HEK293 (cell line): Measurements from ENCODE around the gene ZKSCAN5.

ENCODE experiments used
- ATF2 ChIP-seq: fragments of 450-650 bp; formaldehyde crosslinking; IDR thresholded peaks from 2 replicates; pipeline ENCODE4 v1.5.1; 2016; ENCODE audit warnings: missing biosample characterization, missing genetic modification characterization, low read depth
- GFI1B ChIP-seq: fragments of 450-650 bp; formaldehyde crosslinking; IDR thresholded peaks from 2 replicates; pipeline ENCODE4 v1.5.1; 2016; ENCODE audit warnings: missing biosample characterization, missing genetic modification characterization
- GLI2 ChIP-seq: fragments of 450-650 bp; formaldehyde crosslinking; IDR thresholded peaks from 2 replicates; pipeline ENCODE4; 2017; ENCODE audit warnings: missing biosample characterization, missing genetic modification characterization, low read depth, borderline replicate concordance
- HOXC10 ChIP-seq: sonication (generic); formaldehyde crosslinking; IDR thresholded peaks from 2 replicates; pipeline ENCODE4 v1.8.1; 2023; ENCODE audit warnings: mild to moderate bottlenecking, missing genetic modification reagents
- KLF16 ChIP-seq: fragments of 450-650 bp; formaldehyde crosslinking; IDR thresholded peaks from 2 replicates; pipeline ENCODE4 v1.5.1; 2017; ENCODE audit warnings: missing biosample characterization, missing genetic modification characterization
- SALL2 ChIP-seq: fragments of 450-650 bp; formaldehyde crosslinking; IDR thresholded peaks from 2 replicates; pipeline ENCODE4 v1.5.0; 2017; ENCODE audit warnings: missing biosample characterization, mild to moderate bottlenecking, missing genetic modification characterization, borderline replicate concordance
- ZBTB8A ChIP-seq: fragments of 450-650 bp; formaldehyde crosslinking; IDR thresholded peaks from 2 replicates; pipeline ENCODE4 v1.5.1; 2016; ENCODE audit warnings: missing biosample characterization, missing genetic modification characterization
- ZFP3 ChIP-seq: fragments of 450-650 bp; formaldehyde crosslinking; IDR thresholded peaks from 2 replicates; pipeline ENCODE4 v1.5.1; 2016; ENCODE audit warnings: low read depth, missing biosample characterization, missing genetic modification characterization
- ZIC2 ChIP-seq: fragments of 450-650 bp; formaldehyde crosslinking; IDR thresholded peaks from 2 replicates; pipeline ENCODE4 v1.5.1; 2016; ENCODE audit warnings: missing biosample characterization, missing genetic modification characterization
- ZNF121 ChIP-seq: fragments of 450-650 bp; formaldehyde crosslinking; IDR thresholded peaks from 2 replicates; pipeline ENCODE4 v1.5.1; 2016; ENCODE audit warnings: missing biosample characterization, missing genetic modification characterization
- ZNF175 ChIP-seq: fragments of 450-650 bp; formaldehyde crosslinking; IDR thresholded peaks from 2 replicates; pipeline ENCODE4 v1.5.1; 2016; ENCODE audit warnings: missing biosample characterization, missing genetic modification characterization
- ZNF221 ChIP-seq: fragments of 450-650 bp; formaldehyde crosslinking; IDR thresholded peaks from 2 replicates; pipeline ENCODE4 v1.5.1; 2017; ENCODE audit warnings: missing biosample characterization, missing genetic modification characterization, borderline replicate concordance
- ZNF248 ChIP-seq: fragments of 450-650 bp; formaldehyde crosslinking; IDR thresholded peaks from 2 replicates; pipeline ENCODE4 v1.5.1; 2017; ENCODE audit warnings: missing biosample characterization, missing genetic modification characterization
- ZNF274 ChIP-seq, 2 experiments: fragments of 200-500 bp in 1 of 2; fragments of 450-650 bp in 1 of 2; sonication (Bioruptor generic) in 1 of 2; formaldehyde crosslinking in 1 of 2; IDR thresholded peaks; 2 replicates each; pipeline versions ENCODE4 v1.5.1 to v1.6.1; 2014 to 2016; ENCODE audit warnings: borderline replicate concordance in 1 of 2, inconsistent platforms in 1 of 2, low read length in 1 of 2, missing biosample characterization in 1 of 2, missing genetic modification characterization in 1 of 2
- ZNF324 ChIP-seq: fragments of 450-650 bp; formaldehyde crosslinking; IDR thresholded peaks from 2 replicates; pipeline ENCODE4 v1.5.1; 2016; ENCODE audit warnings: missing biosample characterization, missing genetic modification characterization
- ZNF341 ChIP-seq: fragments of 450-650 bp; formaldehyde crosslinking; IDR thresholded peaks from 2 replicates; pipeline ENCODE4; 2016; ENCODE audit warnings: low read depth, missing biosample characterization, missing genetic modification characterization
- ZNF350 ChIP-seq: fragments of 450-650 bp; formaldehyde crosslinking; IDR thresholded peaks from 2 replicates; pipeline ENCODE4 v1.5.0; 2017; ENCODE audit warnings: missing biosample characterization, mild to moderate bottlenecking, missing genetic modification characterization
- ZNF423 ChIP-seq: fragments of 450-650 bp; formaldehyde crosslinking; IDR thresholded peaks from 2 replicates; pipeline ENCODE4 v1.5.1; 2016; ENCODE audit warnings: missing biosample characterization, missing genetic modification characterization
- ZNF514 ChIP-seq: fragments of 450-650 bp; formaldehyde crosslinking; IDR thresholded peaks from 2 replicates; pipeline ENCODE4 v1.5.1; 2016; ENCODE audit warnings: missing biosample characterization, missing genetic modification characterization
- ZNF530 ChIP-seq: fragments of 450-650 bp; formaldehyde crosslinking; IDR thresholded peaks from 2 replicates; pipeline ENCODE4 v1.5.1; 2016; ENCODE audit warnings: low read depth, missing biosample characterization, missing genetic modification characterization
- ZNF580 ChIP-seq: fragments of 450-650 bp; formaldehyde crosslinking; IDR thresholded peaks from 2 replicates; pipeline ENCODE4 v1.5.1; 2016; ENCODE audit warnings: missing biosample characterization, missing genetic modification characterization
- ZNF624 ChIP-seq: fragments of 450-650 bp; formaldehyde crosslinking; IDR thresholded peaks from 2 replicates; pipeline ENCODE4 v1.5.1; 2017; ENCODE audit warnings: missing biosample characterization, missing genetic modification characterization
- ZNF664 ChIP-seq: fragments of 450-650 bp; formaldehyde crosslinking; IDR thresholded peaks from 2 replicates; pipeline ENCODE4 v1.5.1; 2016; ENCODE audit warnings: missing biosample characterization, missing genetic modification characterization
- ZSCAN4 ChIP-seq: fragments of 450-650 bp; formaldehyde crosslinking; IDR thresholded peaks from 2 replicates; pipeline ENCODE4 v1.5.1; 2017; ENCODE audit warnings: missing biosample characterization, missing genetic modification characterization
- ZXDB ChIP-seq: fragments of 450-650 bp; formaldehyde crosslinking; IDR thresholded peaks from 2 replicates; pipeline ENCODE4 v1.5.1; 2016; ENCODE audit warnings: missing biosample characterization, missing genetic modification characterization
- TF ChIP-seq, protein P1 (sequence below): fragments of 450-650 bp; IDR thresholded peaks from 2 replicates; pipeline ENCODE4 v1.5.1; 2018; ENCODE audit warnings: missing biosample characterization, mild to moderate bottlenecking, missing genetic modification characterization
- TF ChIP-seq, protein P2 (sequence below): fragments of 450-650 bp; formaldehyde crosslinking; IDR thresholded peaks from 2 replicates; pipeline ENCODE4 v1.5.1; 2016; ENCODE audit warnings: missing biosample characterization, missing genetic modification characterization
- TF ChIP-seq, protein P3 (sequence below): fragments of 450-650 bp; formaldehyde crosslinking; IDR thresholded peaks from 2 replicates; pipeline ENCODE4 v1.5.1; 2016; ENCODE audit warnings: missing biosample characterization, missing genetic modification characterization
- TF ChIP-seq, protein P4 (sequence below): fragments of 450-650 bp; formaldehyde crosslinking; IDR thresholded peaks from 2 replicates; pipeline ENCODE4 v1.5.1; 2016; ENCODE audit warnings: missing biosample characterization, missing genetic modification characterization, low read depth

The ZKSCAN5 gene

GRCh38 chr7:99472561-99473314 lies 31.7 kb upstream of the ZKSCAN5 start, which contains the start of gene ZNF789 (continued):
- TF ChIP-seq ATF2 = no peak
- TF ChIP-seq ZNF274 (IDR thresholded peaks at IDR 0.05; ENCODE audit: low read length) = no peak
- TF ChIP-seq ZNF274 (tag by site-specific recombination; IDR thresholded peaks at IDR 0.05; ENCODE audit: borderline replicate concordance) = no peak
- peak; percentile 64 for TF ChIP-seq ZXDB
- no peak for TF ChIP-seq ZNF423
- TF ChIP-seq, protein P1, sequence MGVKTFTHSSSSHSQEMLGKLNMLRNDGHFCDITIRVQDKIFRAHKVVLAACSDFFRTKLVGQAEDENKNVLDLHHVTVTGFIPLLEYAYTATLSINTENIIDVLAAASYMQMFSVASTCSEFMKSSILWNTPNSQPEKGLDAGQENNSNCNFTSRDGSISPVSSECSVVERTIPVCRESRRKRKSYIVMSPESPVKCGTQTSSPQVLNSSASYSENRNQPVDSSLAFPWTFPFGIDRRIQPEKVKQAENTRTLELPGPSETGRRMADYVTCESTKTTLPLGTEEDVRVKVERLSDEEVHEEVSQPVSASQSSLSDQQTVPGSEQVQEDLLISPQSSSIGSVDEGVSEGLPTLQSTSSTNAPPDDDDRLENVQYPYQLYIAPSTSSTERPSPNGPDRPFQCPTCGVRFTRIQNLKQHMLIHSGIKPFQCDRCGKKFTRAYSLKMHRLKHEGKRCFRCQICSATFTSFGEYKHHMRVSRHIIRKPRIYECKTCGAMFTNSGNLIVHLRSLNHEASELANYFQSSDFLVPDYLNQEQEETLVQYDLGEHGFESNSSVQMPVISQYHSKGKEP (tag by site-specific recombination) = no peak
- TF ChIP-seq ZNF580 = 0 out of 2 replicates have a peak, but pooled peaks have one; percentile 25
- no peak for TF ChIP-seq HOXC10 (CRISPR knock-in tag)
- TF ChIP-seq ZNF121 = no peak
- peak; percentile 21; the same call in 1 of the 2 replicates for TF ChIP-seq ZBTB8A (tag by site-specific recombination)
- TF ChIP-seq ZNF248 (tag by site-specific recombination) = no peak
- no peak for TF ChIP-seq ZNF350
- TF ChIP-seq, protein P2, sequence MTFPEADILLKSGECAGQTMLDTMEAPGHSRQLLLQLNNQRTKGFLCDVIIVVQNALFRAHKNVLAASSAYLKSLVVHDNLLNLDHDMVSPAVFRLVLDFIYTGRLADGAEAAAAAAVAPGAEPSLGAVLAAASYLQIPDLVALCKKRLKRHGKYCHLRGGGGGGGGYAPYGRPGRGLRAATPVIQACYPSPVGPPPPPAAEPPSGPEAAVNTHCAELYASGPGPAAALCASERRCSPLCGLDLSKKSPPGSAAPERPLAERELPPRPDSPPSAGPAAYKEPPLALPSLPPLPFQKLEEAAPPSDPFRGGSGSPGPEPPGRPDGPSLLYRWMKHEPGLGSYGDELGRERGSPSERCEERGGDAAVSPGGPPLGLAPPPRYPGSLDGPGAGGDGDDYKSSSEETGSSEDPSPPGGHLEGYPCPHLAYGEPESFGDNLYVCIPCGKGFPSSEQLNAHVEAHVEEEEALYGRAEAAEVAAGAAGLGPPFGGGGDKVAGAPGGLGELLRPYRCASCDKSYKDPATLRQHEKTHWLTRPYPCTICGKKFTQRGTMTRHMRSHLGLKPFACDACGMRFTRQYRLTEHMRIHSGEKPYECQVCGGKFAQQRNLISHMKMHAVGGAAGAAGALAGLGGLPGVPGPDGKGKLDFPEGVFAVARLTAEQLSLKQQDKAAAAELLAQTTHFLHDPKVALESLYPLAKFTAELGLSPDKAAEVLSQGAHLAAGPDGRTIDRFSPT = no peak
- no peak for TF ChIP-seq ZIC2
- peak; percentile 70; the same call in 1 of the 2 replicates for TF ChIP-seq ZNF324
- TF ChIP-seq SALL2 (tag by site-specific recombination) = no peak
- TF ChIP-seq ZFP3 (tag by site-specific recombination) = no peak
- TF ChIP-seq ZNF514 = no peak
- peak; percentile 93 for TF ChIP-seq KLF16 (tag by site-specific recombination)
- TF ChIP-seq ZNF221 (tag by site-specific recombination) = no peak
- TF ChIP-seq GFI1B (tag by site-specific recombination) = no peak
- TF ChIP-seq, protein P3, sequence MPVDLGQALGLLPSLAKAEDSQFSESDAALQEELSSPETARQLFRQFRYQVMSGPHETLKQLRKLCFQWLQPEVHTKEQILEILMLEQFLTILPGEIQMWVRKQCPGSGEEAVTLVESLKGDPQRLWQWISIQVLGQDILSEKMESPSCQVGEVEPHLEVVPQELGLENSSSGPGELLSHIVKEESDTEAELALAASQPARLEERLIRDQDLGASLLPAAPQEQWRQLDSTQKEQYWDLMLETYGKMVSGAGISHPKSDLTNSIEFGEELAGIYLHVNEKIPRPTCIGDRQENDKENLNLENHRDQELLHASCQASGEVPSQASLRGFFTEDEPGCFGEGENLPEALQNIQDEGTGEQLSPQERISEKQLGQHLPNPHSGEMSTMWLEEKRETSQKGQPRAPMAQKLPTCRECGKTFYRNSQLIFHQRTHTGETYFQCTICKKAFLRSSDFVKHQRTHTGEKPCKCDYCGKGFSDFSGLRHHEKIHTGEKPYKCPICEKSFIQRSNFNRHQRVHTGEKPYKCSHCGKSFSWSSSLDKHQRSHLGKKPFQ (tag by site-specific recombination) = no peak
- TF ChIP-seq ZNF341 (tag by site-specific recombination) = 0 out of 2 replicates have a peak, but pooled peaks have one; percentile 58
- no peak for TF ChIP-seq GLI2 (tag by site-specific recombination)
- no peak for TF ChIP-seq ZNF664 (tag by site-specific recombination)
- TF ChIP-seq ZNF175 (tag by site-specific recombination) = no peak
- no peak for TF ChIP-seq ZNF530 (tag by site-specific recombination)
- TF ChIP-seq ZNF624 (tag by site-specific recombination) = no peak
- TF ChIP-seq ZSCAN4 (tag by site-specific recombination) = no peak
- TF ChIP-seq, protein P4, sequence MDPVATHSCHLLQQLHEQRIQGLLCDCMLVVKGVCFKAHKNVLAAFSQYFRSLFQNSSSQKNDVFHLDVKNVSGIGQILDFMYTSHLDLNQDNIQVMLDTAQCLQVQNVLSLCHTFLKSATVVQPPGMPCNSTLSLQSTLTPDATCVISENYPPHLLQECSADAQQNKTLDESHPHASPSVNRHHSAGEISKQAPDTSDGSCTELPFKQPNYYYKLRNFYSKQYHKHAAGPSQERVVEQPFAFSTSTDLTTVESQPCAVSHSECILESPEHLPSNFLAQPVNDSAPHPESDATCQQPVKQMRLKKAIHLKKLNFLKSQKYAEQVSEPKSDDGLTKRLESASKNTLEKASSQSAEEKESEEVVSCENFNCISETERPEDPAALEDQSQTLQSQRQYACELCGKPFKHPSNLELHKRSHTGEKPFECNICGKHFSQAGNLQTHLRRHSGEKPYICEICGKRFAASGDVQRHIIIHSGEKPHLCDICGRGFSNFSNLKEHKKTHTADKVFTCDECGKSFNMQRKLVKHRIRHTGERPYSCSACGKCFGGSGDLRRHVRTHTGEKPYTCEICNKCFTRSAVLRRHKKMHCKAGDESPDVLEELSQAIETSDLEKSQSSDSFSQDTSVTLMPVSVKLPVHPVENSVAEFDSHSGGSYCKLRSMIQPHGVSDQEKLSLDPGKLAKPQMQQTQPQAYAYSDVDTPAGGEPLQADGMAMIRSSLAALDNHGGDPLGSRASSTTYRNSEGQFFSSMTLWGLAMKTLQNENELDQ = no peak
